GM12865 (cell line): Measurements from ENCODE around the gene BATF.
A peak's percentile ranks its signal among the peaks of the same experiment; 100 is the strongest.

Source experiments
- DNase-seq: peaks from one replicate; pipeline ENCODE4 v3.0.0; 2010; ENCODE audit warnings: low read depth
- H3K4me3 ChIP-seq: 2 replicates; pipeline ENCODE4 v1.5.1; 2011; ENCODE audit warnings: mild to moderate bottlenecking, low read depth, low read length, control low read depth
- CTCF ChIP-seq: IDR thresholded peaks from 2 replicates; pipeline ENCODE4 v1.5.1; 2011; ENCODE audit warnings: low read length, control low read depth, low read depth, inconsistent platforms; ENCODE audit not compliant: insufficient read depth; ENCODE audit errors: missing control alignments

The BATF gene

GRCh38 chr14:75531660-75532317, 9.5 kb downstream of the BATF start:
- DNase-seq: no peak
- H3K4me3 ChIP-seq: no peak overlapping the region
- TF ChIP-seq CTCF: no peak

- no peak overlapping the region for H3K4me3 ChIP-seq
- no peak for TF ChIP-seq CTCF
- DNase-seq: no peak
Measured at GRCh38 chr14:75533791-75534555, 11.7 kb downstream of the BATF start.

- TF ChIP-seq CTCF: no peak
- H3K4me3 ChIP-seq: no peak overlapping the region
- DNase-seq: no peak
Measured at GRCh38 chr14:75535164-75535898, 13.1 kb downstream of the BATF start.

- no peak for DNase-seq
- no peak overlapping the region for H3K4me3 ChIP-seq
- TF ChIP-seq CTCF: no peak
Measured at GRCh38 chr14:75537071-75537470, 14.8 kb downstream of the BATF start.

GRCh38 chr14:75539162-75539560, 16.9 kb downstream of the BATF start:
- DNase-seq: peak; percentile 51
- no peak for TF ChIP-seq CTCF
- peak overlapping the region; percentile 15 for H3K4me3 ChIP-seq

GRCh38 chr14:75539561-75540478, 17.6 kb downstream of the BATF start:
- TF ChIP-seq CTCF: no peak
- H3K4me3 ChIP-seq: peak overlapping the region; percentile 29
- peak; percentile 90 for DNase-seq
